H1 (cell line): ENCODE data around the gene LDLR. TPM values are rescaled to one million over a fixed set of nuclear protein-coding genes. Genes with fewer than 3 reads are reported as not detected.

ENCODE experiments used
- CBX5 ChIP-seq: fragments of 300-800, 300-1000 bp; sonication (generic); IDR thresholded peaks from 2 replicates; pipeline ENCODE4 v1.7.1; 2016; ENCODE audit warnings: antibody characterized with exemption, low read length, low read depth
- polyA plus RNA-seq, 7 experiments: library from polyadenylated mRNA; depleted of rRNA in 3 of 7; stranded (reverse) in 5 of 7; unstranded in 2 of 7; fragments of >200 nt in 5 of 7; fragments of 200-250 nt in 2 of 7; gene quantifications; 1 replicate in 5 of 7; 2 replicates in 1 of 7; 4 replicates in 1 of 7; pipeline versions ENCODE4 v1.2.1 to v1.2.3, GENCODE V29; 2011 to 2013; ENCODE audit warnings: missing spikeins in 2 of 7, mixed read lengths in 2 of 7
- total RNA-seq: library from RNA; stranded (reverse); fragmentation: NEBNext Ultra II Directional; extraction: Animal tissue kit (Norgen Biotek cat#: 25700); gene quantifications from 2 replicates; pipeline ENCODE4 v1.2.1, GENCODE V29; 2021

Gene LDLR
- total and polyA plus RNA-seq, 2 of the 8 experiments (the other 6 are each of a cell fraction or from before 2014, with no cell fraction given), result 70.1 to 118 TPM

GRCh38 chr19:11092181-11092538, 2.9 kb downstream of the LDLR start (continued):
- TF ChIP-seq CBX5, result no peak
